ENCODE measurements around the gene GPR82.
A peak's percentile ranks its signal among the peaks of the same experiment; 100 is the strongest.
"Not testable (repeated sequence)": the region's sequence is repeated elsewhere in the genome, so short reads cannot be mapped to it uniquely, and the experiment has no call there.

The GPR82 gene, protein sequence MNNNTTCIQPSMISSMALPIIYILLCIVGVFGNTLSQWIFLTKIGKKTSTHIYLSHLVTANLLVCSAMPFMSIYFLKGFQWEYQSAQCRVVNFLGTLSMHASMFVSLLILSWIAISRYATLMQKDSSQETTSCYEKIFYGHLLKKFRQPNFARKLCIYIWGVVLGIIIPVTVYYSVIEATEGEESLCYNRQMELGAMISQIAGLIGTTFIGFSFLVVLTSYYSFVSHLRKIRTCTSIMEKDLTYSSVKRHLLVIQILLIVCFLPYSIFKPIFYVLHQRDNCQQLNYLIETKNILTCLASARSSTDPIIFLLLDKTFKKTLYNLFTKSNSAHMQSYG

DNA sequence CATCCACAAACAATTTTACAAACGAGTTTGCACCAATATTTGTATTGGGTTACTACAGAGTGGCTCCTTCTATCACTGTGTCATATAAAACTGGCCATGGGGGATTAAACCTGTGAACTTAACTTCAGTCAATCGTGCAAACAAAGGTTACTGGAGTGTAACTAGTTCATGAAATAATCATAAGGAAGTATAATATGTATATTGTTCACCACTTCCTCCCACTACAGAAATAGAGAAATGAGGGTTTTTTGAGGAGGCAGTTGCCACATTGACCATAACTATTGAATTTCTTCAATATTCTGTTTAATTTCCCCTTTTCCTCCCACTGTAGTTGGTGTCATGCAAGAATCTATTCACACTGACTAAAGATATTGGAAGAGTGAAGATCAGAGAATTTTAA, at the start of gene GPR82:
Gene GPR82, plus strand, starts transcription at position 356 of the 400 bp plus-strand sequence. CDS start 2,846 bp downstream, outside the sequence.
- no peak for DNase-seq

DNA sequence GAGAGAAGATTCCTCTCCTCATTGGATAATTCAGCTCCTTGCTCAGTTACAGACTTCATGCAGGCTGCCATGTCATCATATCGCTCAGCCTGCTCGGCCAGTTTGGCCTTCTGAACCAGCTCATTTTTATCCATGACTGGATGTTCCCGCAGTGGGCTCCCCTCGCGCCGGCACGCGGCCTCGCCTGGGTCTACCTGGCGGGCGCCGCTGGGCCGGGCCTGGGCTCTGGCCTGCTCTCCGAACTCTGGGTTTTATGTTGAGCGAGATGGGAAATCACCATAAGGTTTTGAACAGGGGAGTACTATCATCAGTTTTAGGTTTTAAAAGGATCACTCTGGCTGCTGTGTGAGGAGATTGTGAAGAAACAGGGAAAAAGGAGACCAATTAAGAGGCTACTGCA, 47.6 kb upstream of the GPR82 start:
- not testable (repeated sequence) for DNase-seq

DNA sequence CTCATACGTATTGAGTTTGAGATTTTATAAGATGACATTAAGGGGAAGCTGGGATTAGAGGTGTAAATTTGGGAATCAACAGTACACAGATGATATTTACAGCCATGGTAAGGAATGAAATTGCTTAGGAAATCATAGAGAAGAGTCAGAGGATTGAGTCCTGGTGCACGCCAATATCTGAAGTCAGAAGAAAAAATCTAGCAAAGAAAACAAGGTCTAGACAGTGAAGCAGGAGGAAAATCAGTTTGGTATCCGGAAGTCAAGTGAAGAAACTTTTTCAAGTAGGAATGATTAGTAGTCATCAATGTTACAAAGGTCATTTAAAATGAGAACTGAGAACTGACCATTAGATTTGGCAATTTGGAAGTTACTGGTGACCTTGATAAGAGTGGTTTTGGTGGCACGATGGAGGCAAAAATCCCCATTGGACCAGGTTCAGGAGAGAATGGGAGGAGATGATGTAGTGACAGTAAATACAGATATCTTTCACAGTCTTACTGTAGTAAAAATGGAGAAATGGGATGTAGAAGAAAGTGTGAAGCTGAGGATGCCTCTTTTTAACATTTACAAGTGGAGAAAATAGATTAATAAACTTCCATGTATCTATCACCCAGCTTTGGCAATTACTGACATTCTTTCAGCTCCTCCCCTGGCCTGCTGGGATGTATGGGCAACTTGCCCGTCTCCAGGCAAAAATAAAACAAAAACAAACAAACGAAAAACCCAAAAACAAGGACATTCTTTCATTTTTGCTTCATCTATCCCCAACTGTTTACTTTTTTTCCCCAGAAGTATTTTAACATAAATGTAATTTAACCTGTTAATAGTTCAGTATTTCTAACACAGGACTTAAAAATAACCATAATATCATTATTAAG, 46.6 kb upstream of the GPR82 start:
- no peak for DNase-seq

DNA sequence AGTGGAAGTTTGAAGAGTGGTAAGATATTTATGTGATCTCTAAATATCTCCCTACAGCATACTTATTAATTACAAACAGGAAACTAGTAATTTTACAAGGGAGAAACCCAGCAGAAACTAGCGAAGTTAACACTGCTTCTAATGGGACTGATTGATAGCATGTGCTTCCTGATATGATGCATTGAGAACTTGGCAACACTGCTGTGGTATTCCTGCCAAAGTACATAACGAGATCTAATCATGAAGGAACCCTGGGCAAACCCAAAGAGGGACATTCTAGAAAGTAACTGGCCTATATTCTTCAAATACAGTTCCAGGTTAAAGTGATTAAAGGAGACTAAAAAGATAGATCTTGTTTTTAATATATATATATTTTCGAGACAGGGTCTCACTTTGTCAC, 39.8 kb upstream of the GPR82 start:
- DNase-seq = no peak

DNA sequence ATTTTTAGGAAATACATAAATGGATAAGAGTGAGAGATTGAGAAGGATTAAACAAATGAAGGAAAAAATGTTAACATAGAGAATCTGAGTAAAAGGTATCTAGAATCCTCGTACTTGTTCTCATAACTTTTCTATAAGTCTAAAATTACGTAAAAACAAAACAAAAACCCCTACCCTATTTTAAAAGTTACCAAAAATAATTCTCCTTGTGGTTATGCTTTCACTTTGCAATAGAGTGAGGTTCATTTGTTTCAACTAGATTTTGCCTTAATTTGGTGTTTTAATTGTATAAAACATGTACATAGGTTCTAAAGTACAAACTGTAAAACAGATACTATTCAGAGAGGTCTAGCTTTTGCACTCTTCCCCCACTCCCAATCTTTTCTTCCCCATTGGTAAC, 39.0 kb upstream of the GPR82 start:
- no peak for DNase-seq

DNA sequence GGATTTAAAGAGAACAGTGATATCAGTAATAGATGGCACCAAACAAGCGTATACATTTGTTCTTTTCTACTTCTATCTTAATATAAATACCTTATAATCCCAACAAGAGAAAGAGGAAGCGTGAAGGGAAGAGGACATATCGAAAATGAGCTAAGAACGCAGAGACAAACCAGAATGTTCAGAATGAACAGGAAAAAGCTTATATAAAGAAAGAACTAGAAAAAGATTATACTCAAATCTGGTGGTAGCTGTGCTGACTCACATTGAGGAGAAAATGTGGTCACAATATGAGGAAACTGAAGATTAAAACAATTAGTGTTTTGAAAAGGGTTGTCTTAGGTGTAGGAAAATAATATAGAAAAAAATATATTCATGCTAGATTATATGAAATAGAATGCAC, 37.2 kb upstream of the GPR82 start:
- no peak for DNase-seq

DNA sequence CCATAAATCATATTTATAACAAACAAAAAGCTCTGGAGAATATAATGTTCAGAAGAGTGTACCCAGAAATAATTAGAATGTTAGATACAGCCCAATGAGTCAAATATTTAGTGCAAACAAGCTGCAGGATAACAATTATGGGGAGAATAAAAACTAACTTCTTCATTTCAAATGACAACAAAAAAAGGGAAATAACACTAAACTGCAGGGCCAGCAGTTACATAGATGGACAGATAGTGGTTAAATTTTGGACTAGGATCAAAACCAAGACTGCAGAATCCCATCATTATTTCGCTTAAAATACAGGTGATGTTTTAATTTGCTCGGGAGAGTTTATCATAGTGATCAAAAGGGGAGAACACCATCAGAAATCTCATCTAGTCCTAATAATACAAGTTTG, 35.8 kb upstream of the GPR82 start:
- DNase-seq = no peak

DNA sequence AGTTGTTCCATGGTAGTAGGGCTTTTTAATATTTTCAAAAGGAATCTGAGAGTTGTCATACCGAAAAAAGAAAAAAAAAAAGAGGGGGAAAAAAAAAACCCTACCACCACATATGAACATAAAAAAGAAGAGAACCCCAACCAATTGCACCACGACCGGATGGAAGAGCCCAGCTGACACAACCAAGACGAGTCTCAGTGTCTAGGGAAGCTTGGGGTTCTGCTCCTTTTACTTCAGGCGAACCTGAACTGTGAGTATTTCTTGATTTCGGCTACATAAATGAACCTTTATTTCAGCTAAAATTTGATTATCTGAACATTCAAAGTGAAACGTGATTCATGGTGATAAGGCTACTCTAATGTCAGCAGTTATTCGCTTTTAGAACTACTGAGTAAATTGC, 35.1 kb upstream of the GPR82 start, which contains the start of gene GPR34:
Gene GPR34, plus strand, starts transcription at position 139 of the 400 bp plus-strand sequence. CDS start 6,661 bp downstream, outside the sequence.
- DNase-seq = peak; percentile 2

DNA sequence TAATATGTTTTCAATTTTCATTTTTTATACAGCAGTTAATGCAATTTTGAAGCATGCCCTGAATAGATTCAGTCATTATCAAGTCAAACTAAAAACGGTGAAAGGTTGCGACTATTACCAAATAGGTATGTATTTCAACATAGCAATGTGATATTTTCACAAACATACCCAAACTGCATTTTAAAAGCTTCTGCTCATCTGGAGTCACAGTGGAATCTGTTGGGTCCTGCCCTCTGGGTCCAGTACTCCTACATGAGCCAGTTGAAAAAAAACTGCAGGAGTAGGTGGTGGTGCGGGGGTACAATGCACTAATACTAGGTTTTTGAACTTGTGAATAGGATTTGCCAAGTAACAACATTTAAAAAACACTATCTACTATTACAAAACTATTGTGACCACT, 34.3 kb upstream of the GPR82 start:
- no peak for DNase-seq

DNA sequence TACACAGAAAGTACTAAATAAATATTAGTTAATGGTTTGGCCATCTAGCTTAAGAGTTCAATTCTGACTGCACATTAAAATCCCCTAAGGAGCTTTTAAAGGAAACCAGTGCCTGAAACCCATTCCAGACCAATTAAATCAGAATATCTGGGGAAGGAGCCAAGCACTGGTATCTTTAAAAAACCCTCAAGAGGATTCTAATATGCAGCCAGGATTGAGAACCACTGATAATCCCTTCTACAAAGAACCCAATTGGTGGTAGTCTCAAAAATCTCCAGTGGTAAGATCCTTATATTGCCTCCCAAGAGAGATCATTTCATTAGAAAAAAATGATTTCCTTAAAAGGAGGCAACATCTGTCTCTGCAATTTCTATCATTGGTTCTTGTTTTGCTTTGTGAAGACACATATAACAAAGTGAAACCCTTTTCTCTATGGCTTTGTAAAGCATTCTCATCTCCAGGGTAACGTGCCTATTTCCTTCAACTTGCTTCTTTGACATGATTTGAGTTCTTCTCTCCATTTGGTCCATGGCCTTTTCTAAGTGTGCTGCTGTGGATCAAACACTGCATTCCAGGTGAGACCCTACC, 31.7 kb upstream of the GPR82 start:
- DNase-seq = no peak

DNA sequence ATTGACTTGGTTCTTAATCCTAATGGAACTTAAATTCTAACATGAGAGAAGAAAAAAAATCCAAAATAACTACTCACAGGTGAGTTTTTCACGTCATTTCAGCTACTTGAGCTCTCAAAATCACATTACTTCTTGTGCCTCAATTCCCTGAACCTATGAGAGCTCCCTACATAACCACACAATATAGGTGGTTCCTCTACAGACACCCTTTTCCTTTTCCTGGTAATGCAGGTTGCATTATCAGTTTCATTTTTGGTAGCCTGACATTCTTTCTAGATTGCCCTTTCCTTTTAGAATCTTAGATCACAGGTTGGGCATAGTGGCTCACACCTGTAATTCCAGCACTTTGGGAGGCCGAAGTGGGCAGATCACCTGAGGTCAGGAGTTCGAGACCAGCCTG, 31.0 kb upstream of the GPR82 start:
- no peak for DNase-seq

DNA sequence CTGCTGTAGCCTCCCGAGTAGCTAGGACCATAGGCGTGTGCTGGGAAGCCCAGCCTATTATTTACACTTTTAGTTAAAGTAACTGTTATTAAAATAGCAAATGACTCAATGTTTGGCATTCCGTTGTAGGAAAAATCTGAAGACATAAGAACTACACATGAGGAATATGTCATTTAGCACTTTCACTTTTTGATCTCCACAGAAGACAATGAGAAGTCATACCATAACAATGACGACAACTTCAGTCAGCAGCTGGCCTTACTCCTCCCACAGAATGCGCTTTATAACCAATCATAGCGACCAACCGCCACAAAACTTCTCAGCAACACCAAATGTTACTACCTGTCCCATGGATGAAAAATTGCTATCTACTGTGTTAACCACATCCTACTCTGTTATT, 28.6 kb upstream of the GPR82 start:
- DNase-seq = peak; percentile 1

DNA sequence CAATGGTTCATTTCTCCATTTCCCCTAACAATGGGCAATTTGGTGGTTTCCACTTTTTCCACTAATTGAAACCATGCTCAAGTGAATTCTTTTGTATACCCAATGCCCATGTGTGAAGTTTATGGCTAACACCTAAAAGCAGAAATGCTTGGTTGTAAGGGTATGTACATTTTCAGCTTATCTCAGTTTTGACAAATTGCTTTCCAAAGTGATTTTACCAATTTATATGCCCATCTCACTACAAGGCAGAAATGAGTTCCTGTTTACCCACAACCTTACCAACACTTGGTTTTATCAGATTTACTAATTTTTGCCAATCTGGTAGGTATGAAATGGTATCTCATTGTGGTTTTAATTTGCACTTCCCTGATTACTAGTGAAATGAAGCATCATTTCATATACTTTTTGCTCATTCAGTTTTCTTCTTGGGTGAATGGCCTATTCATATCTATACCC, 20.4 kb upstream of the GPR82 start:
- DNase-seq = no peak

DNA sequence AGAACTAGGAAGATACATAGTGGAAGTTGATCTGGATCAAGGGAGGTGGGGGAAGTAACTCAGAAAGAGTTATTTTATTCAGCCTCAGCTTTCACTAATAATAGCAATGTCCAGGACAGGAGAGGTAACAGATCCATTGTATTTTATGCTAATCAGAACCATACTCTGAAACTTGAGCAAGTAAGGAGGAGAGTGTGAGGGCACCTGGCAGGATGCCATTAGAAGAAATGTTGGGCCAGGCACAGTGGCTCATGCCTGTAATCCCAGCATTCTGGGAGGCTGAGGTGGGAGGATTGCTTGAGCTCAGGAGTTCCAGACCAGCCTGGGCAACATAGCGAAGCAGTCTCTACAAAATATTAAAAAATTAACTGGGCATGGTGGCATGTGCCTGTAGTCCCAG, 18.9 kb upstream of the GPR82 start:
- no peak for DNase-seq

DNA sequence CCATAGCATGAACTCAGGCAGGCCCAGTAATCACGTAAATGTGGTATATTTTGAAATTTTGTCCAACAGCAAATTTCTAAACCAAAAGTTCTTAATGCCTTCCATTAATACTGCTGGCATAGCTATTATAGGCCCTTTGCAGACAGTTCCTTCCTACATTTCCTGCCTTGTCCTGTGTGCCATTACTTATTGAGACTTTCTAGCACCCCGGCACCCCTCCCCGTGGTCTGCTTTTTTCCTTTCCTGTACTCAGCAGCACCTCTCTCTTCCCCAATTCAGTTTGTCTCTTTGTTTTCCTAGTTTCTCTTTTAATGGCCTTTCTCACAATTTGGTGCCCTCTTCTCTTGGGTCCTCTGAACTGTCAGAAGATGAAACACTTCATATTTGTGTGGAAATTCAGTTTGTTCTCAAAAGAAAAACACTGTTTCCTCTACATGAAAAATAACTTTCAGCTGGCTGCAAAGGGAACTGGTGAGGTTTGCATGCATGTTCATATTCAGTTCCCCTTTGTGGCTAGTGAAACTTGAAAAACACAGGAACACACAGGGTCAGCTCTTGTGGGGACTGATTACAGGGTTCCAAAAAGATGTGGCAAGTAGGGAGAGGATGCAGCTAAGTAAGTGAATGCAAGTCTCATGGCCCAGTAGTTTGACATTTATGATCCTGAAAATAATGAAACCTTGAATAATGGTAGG, 18.2 kb upstream of the GPR82 start:
- no peak for DNase-seq

DNA sequence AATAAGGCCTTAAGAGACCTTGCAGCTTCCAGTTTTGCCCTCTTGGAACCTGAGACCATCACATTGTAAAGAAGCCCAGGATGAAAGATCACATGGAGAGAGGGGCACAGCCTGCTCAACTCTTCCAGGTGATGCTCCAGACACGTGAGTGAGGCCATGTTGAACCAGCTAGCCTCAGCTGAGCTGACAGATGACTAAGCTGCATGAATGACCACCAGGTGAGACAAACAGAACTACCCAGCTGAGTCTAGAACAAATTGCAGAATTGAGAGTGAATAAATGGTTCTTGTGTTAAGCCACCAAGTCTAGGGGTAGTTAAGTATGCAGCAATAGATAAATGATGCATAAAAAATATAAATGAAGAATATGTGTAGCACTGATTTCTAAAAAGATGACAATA, 16.8 kb upstream of the GPR82 start:
- DNase-seq = no peak

DNA sequence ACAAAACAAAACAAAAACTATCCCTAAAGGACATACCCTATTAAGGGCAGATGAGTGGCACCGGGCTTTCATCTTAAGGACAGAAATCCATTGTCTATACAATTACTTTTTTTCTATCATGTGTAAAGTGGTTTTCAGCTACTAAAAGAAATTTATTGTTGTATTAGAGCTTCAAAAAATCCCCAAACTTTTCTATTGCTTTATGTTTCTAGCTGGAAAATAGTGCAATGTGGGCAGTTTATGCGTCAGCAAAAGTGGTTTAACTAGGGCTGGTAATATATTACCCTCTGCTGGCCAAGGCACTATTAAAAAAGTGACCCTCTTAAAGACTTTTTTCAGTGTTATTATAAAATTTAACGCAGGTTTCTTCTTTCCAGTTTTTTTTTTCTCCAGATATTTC, 15.5 kb upstream of the GPR82 start:
- no peak for DNase-seq

DNA sequence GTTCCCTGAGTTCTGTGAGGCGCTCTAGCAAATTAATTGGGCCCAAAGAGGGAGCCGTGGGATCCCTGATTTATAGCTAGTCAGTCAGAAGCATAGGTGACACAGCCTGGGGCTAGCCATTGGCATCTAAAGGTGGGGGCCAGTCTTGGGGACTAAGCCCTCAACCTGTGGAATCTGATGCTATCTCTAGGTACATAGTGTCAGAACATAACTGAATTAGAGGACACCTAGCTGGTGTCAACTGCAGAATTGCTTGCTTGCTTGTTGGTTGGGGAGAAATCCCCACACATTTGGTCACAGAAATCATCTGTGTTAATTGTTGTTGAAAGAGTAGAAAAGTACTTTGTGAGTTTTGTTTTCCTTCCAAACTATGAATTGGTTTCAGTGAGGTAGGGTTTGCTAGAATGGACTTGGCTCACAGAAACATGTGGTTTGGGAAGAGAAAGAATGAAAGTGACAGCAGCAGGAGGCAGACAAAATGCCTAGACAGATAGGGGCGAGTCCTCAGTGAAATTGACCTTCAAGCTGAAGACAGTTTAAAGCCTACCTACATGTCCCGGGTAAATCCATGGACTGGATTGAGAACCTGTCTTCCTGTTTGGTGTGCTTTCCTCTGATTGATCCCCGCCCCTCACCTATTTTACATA, 12.8 kb upstream of the GPR82 start:
- no peak for DNase-seq

DNA sequence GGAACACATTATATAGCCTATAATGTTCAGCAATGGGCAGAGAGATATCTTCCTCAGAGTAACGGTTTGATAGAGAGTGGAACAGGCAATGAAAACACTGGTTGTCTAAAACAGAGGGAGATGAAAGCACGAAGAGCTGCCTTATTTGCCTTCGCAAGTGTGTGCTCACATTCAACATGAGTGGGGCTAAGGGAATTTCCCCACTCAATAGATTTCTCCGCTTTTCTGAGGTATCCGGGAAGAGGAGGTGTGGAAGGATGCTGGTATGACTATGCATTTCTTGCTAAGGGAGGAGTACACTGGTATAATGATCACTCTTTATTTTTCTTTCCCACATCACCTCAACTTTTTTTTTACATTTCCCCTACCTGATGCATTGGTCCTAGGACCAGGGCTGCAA, 7.8 kb upstream of the GPR82 start:
- no peak for DNase-seq

DNA sequence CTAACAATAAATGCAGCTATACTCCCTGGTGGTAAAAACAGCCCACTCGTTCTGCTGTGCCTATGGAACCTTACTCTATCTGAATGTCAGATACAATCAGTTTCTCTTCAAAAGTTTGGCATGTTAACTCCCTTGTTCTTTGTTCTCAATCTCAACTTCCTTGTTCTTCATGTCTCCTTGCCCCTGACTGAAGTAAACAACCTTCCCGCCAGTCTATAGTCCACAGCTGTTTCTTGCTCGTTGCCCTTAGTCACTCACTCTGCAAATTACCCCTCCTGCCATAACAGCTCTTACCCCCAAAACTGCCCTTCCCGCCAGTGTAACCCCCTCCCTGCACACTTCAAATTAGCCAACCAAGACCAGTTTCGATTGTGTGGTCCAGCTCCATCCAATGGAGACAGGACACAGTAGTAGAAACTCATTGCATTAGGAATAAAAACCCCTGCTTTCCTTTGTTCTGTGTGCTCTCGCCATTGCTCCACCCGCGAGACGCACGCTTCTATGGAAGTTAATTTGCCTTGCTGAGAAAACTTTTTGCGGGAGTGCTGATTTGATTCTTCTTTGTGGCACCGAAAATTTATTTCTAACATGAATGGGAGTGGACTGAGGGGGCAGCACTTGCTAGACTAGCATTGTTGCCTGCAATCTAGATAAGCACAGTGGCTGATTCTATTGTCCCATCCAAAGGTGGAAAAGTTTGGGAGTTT, 7.1 kb upstream of the GPR82 start:
- DNase-seq = no peak

DNA sequence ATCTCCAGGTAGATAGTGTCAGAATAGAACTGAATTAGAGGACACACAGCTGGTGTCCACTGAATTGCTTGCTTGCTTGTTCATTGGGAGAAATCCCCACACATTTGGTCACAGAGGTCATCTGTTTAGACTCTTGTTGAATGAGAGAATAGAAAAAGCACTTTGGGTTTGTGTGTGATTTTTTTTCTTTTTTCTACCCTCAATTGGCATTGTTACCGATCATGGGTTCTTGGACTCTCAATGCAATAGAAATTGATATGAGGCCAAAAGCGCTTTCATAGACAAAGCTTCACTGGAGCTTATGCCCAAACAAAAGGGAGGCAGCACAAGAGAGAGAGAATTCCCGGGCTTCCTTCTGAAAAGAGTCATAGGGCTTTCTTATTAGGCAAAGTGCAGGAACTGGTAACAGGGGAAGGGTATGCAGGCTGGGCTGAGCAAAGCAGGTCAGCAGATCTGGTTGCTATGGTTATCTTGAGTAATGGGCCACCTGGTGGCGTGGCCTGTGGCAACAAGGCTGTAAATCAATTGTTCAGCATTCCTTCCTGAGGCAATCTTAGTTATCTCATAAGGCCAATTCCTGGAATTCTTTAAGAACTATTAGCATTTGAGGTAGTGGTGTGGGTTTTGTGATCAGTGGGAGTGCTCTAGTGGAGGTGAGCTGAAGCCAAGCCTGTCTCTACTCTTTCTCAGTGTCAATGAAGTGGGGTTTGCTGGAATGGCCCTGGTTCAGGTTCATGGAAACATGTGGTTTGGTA, 5.3 kb upstream of the GPR82 start:
- no peak for DNase-seq
